SKM-1 (cell line): ENCODE measurements around the gene DAPK3.

Experiments used
- DNase-seq: peaks from one replicate; lab custom pipeline; 2025; ENCODE audit not compliant: unreplicated experiment; lab: John Stamatoyannopoulos, UW

DAPK3 gene

DNA sequence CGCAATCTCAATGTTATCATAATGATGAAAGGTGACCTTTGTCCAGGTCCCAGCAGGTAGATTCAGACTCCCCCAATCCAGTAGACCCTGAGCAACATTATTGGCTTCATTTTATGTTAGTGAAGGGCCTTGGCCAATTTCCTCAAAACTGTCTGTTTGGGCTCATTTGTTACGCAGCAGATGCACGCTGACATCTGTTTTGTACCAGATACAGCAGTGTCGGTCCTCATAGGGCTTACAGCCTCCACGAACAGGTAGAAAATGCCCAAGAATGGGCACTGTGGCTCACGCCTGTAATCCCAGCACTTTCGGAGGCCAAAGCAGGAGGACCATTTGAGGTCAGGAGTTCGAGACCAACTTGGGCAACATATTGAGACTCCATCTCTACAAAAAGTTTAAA is 51.1 kb downstream of the DAPK3 start:
- DNase-seq = no peak

GRCh38 chr19:3916033-3916432 is 54.9 kb downstream of the DAPK3 start:
- no peak for DNase-seq

- no peak for DNase-seq
Measured at GRCh38 chr19:3914199-3914598, 56.7 kb downstream of the DAPK3 start.

DNA sequence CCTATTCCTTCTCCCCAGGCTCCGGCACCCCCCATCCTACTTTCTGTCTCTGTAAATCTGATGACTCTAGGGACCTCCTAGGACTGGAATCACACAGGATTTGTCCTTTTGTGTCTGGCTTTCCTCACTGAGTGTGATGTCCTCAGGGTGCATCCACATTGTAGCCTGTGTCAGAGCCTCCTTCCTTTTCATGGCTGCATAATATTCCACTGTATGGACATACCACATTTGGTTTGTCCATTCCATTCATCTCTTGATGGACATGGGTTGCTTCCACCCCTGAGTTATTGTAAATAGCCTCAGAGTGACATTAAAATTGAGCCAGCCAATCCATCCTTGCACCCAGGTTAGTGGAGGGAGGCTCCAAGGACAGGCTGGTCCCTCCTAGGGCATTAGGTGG is 60.8 kb downstream of the DAPK3 start:
- DNase-seq = no peak
